Hepatocyte (in vitro differentiated cells): Measurements from ENCODE around the gene PNRC2. TPM values are rescaled to one million over a fixed set of nuclear protein-coding genes. Genes with fewer than 3 reads are reported as not detected.
A peak's percentile ranks its signal among the peaks of the same experiment; 100 is the strongest.

Experiments used
- DNase-seq: peaks from one replicate; pipeline ENCODE4 v3.0.0-alpha.2; 2016; ENCODE audit warnings: low spot score
- H2AFZ ChIP-seq: fragments of 200-600 bp; sonication (generic); 2 replicates; pipeline ENCODE4 v1.6.0; 2016; ENCODE audit warnings: antibody characterized with exemption, mild to moderate bottlenecking
- H3K27ac ChIP-seq: fragments of 200-600 bp; sonication (generic); 2 replicates; pipeline ENCODE4 v1.5.1; 2016; ENCODE audit warnings: mild to moderate bottlenecking
- H3K27me3 ChIP-seq: fragments of 200-600 bp; sonication (generic); 2 replicates; pipeline ENCODE4 v1.6.1; 2016
- H3K36me3 ChIP-seq: fragments of 200-600 bp; sonication (generic); replicated peaks from 2 replicates; pipeline ENCODE4 v1.5.1; 2016; ENCODE audit warnings: low read depth; ENCODE audit not compliant: insufficient read depth
- H3K4me1 ChIP-seq: fragments of 200-600 bp; sonication (generic); 2 replicates; pipeline ENCODE4 v1.5.1; 2016; ENCODE audit warnings: mild to moderate bottlenecking, moderate library complexity; ENCODE audit not compliant: insufficient read depth
- H3K4me2 ChIP-seq: fragments of 200-600 bp; sonication (generic); 2 replicates; pipeline ENCODE4 v1.6.0; 2016
- H3K4me3 ChIP-seq: fragments of 200-600 bp; sonication (generic); 2 replicates; pipeline ENCODE4 v1.5.1; 2016; ENCODE audit warnings: mild to moderate bottlenecking
- H3K79me2 ChIP-seq: fragments of 200-600 bp; sonication (generic); 2 replicates; pipeline ENCODE4 v1.6.0; 2017; ENCODE audit warnings: mild to moderate bottlenecking
- H3K9me2 ChIP-seq: fragments of 200-600 bp; sonication (generic); replicated peaks from 2 replicates; pipeline ENCODE4 v1.6.0; 2017; ENCODE audit warnings: mild to moderate bottlenecking; ENCODE audit not compliant: insufficient read depth
- H3K9me3 ChIP-seq: fragments of 200-600 bp; sonication (generic); 2 replicates; pipeline ENCODE4 v1.5.1; 2016; ENCODE audit warnings: low read depth, mild to moderate bottlenecking
- H4K20me1 ChIP-seq: fragments of 200-600 bp; sonication (generic); 2 replicates; pipeline ENCODE4 v1.6.0; 2016; ENCODE audit warnings: mild to moderate bottlenecking; ENCODE audit not compliant: insufficient read depth, poor library complexity, severe bottlenecking
- EZH2 ChIP-seq: fragments of 200-600 bp; sonication (generic); IDR thresholded peaks from 2 replicates; pipeline ENCODE4 v1.6.1; 2016; ENCODE audit warnings: antibody characterized with exemption, mild to moderate bottlenecking, borderline replicate concordance
- EZH2phosphoT487 ChIP-seq: fragments of 200-600 bp; sonication (generic); IDR thresholded peaks from one replicate; pipeline ENCODE4 v1.6.1; 2018; ENCODE audit warnings: antibody characterized with exemption, mild to moderate bottlenecking, low read depth, moderate library complexity; ENCODE audit not compliant: unreplicated experiment, severe bottlenecking
- WGBS: methylation state at CpG from one replicate; pipeline ENCODE4 v1.1.6; 2016; ENCODE audit warnings: low lambda C conversion rate; ENCODE audit errors: missing lambda C conversion rate; 5-methylcytosine and 5-hydroxymethylcytosine counted together
- polyA plus RNA-seq: library from polyadenylated mRNA; unstranded; fragments of >200 nt; fragmentation: Nextera tagmentation; extraction: Ambion mirVana; gene quantifications from 2 replicates; pipeline ENCODE4 v1.2.1, GENCODE V29; 2016
- total RNA-seq: library from RNA; depleted of rRNA; stranded (reverse); fragments of >200 nt; gene quantifications from 2 replicates; pipeline ENCODE4 v1.2.3, GENCODE V29; 2014
- TF ChIP-seq, protein P1 (sequence below): fragments of 200-600 bp; sonication (generic); IDR thresholded peaks from 2 replicates; pipeline ENCODE4 v1.5.1; 2016; ENCODE audit warnings: antibody characterized with exemption, mild to moderate bottlenecking; ENCODE audit not compliant: poor library complexity

Gene PNRC2
- total and polyA plus RNA-seq, 2 experiments from 2014 or later = 65.8 to 107 TPM

DNA sequence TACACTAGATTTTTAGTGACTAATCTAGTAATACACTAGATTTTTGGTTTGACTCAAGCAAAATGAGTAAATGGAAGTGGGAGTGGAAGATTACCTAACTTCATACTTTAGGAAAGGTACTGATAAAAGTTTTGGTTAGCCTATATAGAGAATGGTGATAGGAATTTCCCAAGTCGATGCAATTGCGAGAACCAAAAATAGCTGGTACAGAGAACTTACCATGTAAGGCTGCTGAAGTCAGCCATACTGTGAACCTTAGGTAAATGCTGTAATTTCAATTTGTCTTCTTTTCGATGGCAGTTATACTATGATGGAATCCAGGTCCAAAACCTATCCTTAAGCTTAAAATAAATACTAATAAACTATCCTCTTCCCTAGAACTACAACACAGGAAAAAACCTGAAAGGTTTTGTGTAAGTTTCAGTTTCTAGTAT, 4.6 kb downstream of the PNRC2 start:
- 84% methylated on average over 3 of the region's 3 CpGs for WGBS
- Histone ChIP-seq H3K9me2 (no peaks in the 10 kb centered on the region), H3K27me3 (no peaks in the 10 kb centered on the region), H3K9me3 (no peaks in the 10 kb centered on the region), H4K20me1 (peaks cover 10% of the 10 kb centered on the region), H3K4me3 (no peak overlapping the region), H3K4me2 (peak overlapping the region; percentile 19), H3K27ac (peak overlapping the region; percentile 72), H3K4me1 (no peaks in the 10 kb centered on the region), H3K79me2 (peaks cover 53% of the 10 kb centered on the region), H2AFZ (no peak overlapping the region), H3K36me3 (no peaks in the 10 kb centered on the region)
- no peak for DNase-seq
- TF ChIP-seq, protein P1, sequence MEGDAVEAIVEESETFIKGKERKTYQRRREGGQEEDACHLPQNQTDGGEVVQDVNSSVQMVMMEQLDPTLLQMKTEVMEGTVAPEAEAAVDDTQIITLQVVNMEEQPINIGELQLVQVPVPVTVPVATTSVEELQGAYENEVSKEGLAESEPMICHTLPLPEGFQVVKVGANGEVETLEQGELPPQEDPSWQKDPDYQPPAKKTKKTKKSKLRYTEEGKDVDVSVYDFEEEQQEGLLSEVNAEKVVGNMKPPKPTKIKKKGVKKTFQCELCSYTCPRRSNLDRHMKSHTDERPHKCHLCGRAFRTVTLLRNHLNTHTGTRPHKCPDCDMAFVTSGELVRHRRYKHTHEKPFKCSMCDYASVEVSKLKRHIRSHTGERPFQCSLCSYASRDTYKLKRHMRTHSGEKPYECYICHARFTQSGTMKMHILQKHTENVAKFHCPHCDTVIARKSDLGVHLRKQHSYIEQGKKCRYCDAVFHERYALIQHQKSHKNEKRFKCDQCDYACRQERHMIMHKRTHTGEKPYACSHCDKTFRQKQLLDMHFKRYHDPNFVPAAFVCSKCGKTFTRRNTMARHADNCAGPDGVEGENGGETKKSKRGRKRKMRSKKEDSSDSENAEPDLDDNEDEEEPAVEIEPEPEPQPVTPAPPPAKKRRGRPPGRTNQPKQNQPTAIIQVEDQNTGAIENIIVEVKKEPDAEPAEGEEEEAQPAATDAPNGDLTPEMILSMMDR = no peak
- no peak for TF ChIP-seq EZH2phosphoT487
- TF ChIP-seq EZH2 = no peak

DNA sequence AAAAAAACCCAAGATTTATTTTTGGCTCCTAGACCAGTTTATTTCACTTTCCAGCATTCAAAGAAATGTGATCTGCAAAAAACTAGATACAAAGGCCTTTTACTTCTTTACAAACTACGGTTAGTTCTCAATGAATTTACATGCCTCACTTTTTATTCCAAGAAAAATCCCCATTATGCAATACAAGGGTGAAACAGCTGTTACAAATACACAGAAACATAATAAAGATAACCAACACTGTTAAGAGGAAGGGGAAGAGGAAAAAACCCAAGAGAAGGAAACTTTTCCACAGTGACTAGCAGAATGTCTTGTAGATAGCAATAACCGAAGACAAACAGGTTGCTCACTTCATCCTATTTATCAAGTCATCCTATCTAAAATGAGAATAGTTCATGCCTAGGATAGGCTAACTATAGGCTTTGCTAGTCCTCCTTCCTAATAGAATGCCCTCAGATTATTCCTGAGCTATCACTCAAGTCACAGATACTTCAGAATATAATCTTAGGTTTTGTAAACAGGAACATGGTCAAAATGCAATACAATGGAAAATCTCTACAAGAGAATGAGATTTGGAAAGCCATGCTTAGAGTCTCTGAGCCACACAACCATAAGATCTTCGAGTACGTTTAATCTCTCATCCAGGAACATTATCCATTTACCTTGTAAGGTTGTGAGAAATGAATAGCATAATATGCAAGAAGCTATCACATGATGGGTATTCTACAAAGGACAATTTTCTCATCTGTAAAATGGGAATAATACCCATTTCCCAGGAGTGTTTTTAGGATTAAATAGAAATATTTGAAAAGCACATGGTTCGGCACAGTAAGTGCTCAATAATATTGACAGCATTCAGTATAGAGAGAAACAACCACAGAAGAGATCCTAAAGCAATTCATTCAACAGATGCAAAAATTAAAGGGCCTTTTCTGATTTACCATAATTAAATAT, 5.4 kb downstream of the PNRC2 start:
- Histone ChIP-seq H3K79me2 (peaks cover 59% of the 10 kb centered on the region), H3K36me3 (no peaks in the 10 kb centered on the region), H3K4me3 (no peak overlapping the region), H4K20me1 (peaks cover 10% of the 10 kb centered on the region), H2AFZ (no peak overlapping the region), H3K4me1 (no peaks in the 10 kb centered on the region), H3K4me2 (peak overlapping the region; percentile 19), H3K27me3 (no peaks in the 10 kb centered on the region), H3K9me2 (no peaks in the 10 kb centered on the region), H3K27ac (peak overlapping the region; percentile 72), H3K9me3 (no peaks in the 10 kb centered on the region)
- 83% methylated on average over 5 of the region's 5 CpGs for WGBS
- TF ChIP-seq, protein P1 = no peak
- TF ChIP-seq EZH2 = no peak
- TF ChIP-seq EZH2phosphoT487 = no peak
- DNase-seq = peak; percentile 25

DNA sequence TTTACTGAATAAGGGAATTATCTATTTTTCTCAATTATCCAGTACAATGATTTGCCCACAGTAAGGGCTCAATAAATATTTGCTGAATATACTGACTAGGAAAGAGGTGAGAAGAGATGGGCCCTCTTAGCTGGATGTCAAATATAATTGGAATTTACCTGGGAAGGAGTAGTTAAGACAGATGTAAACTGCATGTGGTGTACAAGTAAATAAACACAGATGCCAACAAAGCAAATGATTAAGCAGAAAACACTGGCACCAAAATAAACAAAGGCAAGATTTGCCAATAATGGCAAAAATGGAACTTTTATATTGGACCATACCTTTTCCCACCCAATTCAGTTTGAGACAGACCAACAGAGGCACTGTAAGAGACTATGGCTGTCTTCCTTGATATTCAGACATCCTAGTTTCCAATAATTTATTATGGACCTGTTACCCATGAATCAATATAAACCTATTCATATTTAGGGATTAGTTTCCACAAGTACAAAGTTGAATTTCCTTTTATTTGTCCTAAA, 7.4 kb downstream of the PNRC2 start:
- Histone ChIP-seq H3K9me2 (no peaks in the 10 kb centered on the region), H3K4me1 (no peaks in the 10 kb centered on the region), H4K20me1 (peaks cover 2% of the 10 kb centered on the region), H3K4me3 (no peak overlapping the region), H2AFZ (no peak overlapping the region), H3K9me3 (no peaks in the 10 kb centered on the region), H3K4me2 (no peak overlapping the region), H3K79me2 (peaks cover 59% of the 10 kb centered on the region), H3K27ac (no peak overlapping the region), H3K27me3 (no peaks in the 10 kb centered on the region), H3K36me3 (no peaks in the 10 kb centered on the region)
- TF ChIP-seq, protein P1 = no peak
- TF ChIP-seq EZH2 (no peak), EZH2phosphoT487 (no peak)
- DNase-seq = no peak
